Gastroesophageal sphincter (tissue), 4 donors: ENCODE data around the gene RASGRP1. TPM values are rescaled to one million over a fixed set of nuclear protein-coding genes. Genes with fewer than 3 reads are reported as not detected.

Experiments used
- ATAC-seq: fragments of 150-250 bp; one replicate; pipeline ENCODE4 v1.9.1; 2016; ENCODE audit warnings: mild to moderate bottlenecking, moderate library complexity
- H3K27ac ChIP-seq, 4 donors: fragments of 200-600 bp; sonication (generic) in 3 of 4; 1 replicate in 3 of 4; 2 replicates in 1 of 4; pipeline ENCODE4 v1.5.1; 2016 to 2019
- H3K27me3 ChIP-seq: fragments of 200-600 bp; sonication (generic); one replicate; pipeline ENCODE4 v1.5.1; 2019
- H3K36me3 ChIP-seq, 2 donors: fragments of 200-600 bp; sonication (generic); one replicate each; pipeline ENCODE4 v1.5.1; 2019; ENCODE audit warnings: control low read depth in 1 of 2
- H3K4me1 ChIP-seq, 3 donors: fragments of 200-600 bp; sonication (generic); 1 replicate in 2 of 3; 2 replicates in 1 of 3; pipeline ENCODE4 v1.5.1; 2016 to 2019; ENCODE audit warnings: control low read depth in 2 of 3
- H3K4me3 ChIP-seq, 2 donors: fragments of 200-600 bp; sonication (generic); one replicate each; pipeline ENCODE4 v1.5.1; 2019; ENCODE audit warnings: mild to moderate bottlenecking in 1 of 2, moderate library complexity in 1 of 2
- H3K9me3 ChIP-seq, 3 donors: fragments of 200-600 bp; sonication (generic); one replicate each; pipeline ENCODE4 v1.5.1; 2017 to 2019; ENCODE audit warnings: control low read depth in 2 of 3
- EP300 ChIP-seq: sonication (generic); formaldehyde crosslinking; IDR thresholded peaks from one replicate; pipeline ENCODE4 v1.6.1; 2017; ENCODE audit warnings: antibody characterized with exemption, mild to moderate bottlenecking
- POLR2A ChIP-seq, 2 donors: fragments of 450-650 bp; IDR thresholded peaks; one replicate each; pipeline ENCODE4 v1.6.1; 2017; ENCODE audit warnings: antibody characterized with exemption in 2 of 2, mild to moderate bottlenecking in 2 of 2, moderate library complexity in 1 of 2
- POLR2AphosphoS5 ChIP-seq: sonication (generic); formaldehyde crosslinking; IDR thresholded peaks from one replicate; pipeline ENCODE4 v1.6.1; 2017; ENCODE audit warnings: antibody characterized with exemption
- WGBS, 2 donors: methylation state at CpG; one replicate each; pipeline ENCODE4 v1.1.5; 2018; ENCODE audit warnings: low coverage in 1 of 2; 5-methylcytosine and 5-hydroxymethylcytosine counted together
- total RNA-seq, 4 donors: library from RNA; depleted of rRNA; stranded (reverse); fragments of >200 nt; gene quantifications; one replicate each; pipeline ENCODE4 v1.1.0, GENCODE V29; 2016
- TF ChIP-seq, protein P1 (sequence below), 4 experiments: fragments of 200-600 bp in 2 of 4; fragments of 450-650 bp in 2 of 4; sonication (generic) in 1 of 4; IDR thresholded peaks; one replicate each; pipeline ENCODE4 v1.5.1; 2017 to 2019; ENCODE audit warnings: antibody characterized with exemption in 4 of 4, mild to moderate bottlenecking in 2 of 4, moderate library complexity in 2 of 4

RASGRP1 gene
- total RNA-seq, 4 donors from 2014 or later: 0.16 to 0.81 (median 0.55) TPM

GRCh38 chr15:38551720-38552648 is 12.6 kb downstream of the RASGRP1 start:
- Histone ChIP-seq H3K4me3 (no peak overlapping the region), H3K27ac (no peak overlapping the region), H3K36me3 (no peaks in the 10 kb centered on the region), H3K27me3 (peaks cover 10% of the 10 kb centered on the region), H3K9me3 (no peaks in the 10 kb centered on the region), H3K4me1 (no peaks in the 10 kb centered on the region)
- TF ChIP-seq, protein P1, sequence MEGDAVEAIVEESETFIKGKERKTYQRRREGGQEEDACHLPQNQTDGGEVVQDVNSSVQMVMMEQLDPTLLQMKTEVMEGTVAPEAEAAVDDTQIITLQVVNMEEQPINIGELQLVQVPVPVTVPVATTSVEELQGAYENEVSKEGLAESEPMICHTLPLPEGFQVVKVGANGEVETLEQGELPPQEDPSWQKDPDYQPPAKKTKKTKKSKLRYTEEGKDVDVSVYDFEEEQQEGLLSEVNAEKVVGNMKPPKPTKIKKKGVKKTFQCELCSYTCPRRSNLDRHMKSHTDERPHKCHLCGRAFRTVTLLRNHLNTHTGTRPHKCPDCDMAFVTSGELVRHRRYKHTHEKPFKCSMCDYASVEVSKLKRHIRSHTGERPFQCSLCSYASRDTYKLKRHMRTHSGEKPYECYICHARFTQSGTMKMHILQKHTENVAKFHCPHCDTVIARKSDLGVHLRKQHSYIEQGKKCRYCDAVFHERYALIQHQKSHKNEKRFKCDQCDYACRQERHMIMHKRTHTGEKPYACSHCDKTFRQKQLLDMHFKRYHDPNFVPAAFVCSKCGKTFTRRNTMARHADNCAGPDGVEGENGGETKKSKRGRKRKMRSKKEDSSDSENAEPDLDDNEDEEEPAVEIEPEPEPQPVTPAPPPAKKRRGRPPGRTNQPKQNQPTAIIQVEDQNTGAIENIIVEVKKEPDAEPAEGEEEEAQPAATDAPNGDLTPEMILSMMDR (IDR thresholded peaks at IDR 0.05): no peak
- no peak for TF ChIP-seq EP300
- TF ChIP-seq POLR2A (IDR thresholded peaks at IDR 0.05): no peak
- no peak for TF ChIP-seq POLR2AphosphoS5
- WGBS, 2 donors: 41 to 51% methylated on average over 7 of the region's 7 CpGs
- no peak for ATAC-seq

GRCh38 chr15:38549222-38549621 is 15.4 kb downstream of the RASGRP1 start:
- Histone ChIP-seq H3K4me3 (no peak overlapping the region), H3K36me3 (no peaks in the 10 kb centered on the region), H3K4me1 (no peaks in the 10 kb centered on the region), H3K9me3 (no peaks in the 10 kb centered on the region), H3K27ac (no peak overlapping the region), H3K27me3 (peaks cover 13% of the 10 kb centered on the region)
- TF ChIP-seq, protein P1 (IDR thresholded peaks at IDR 0.05): no peak
- TF ChIP-seq POLR2AphosphoS5 (no peak), POLR2A (IDR thresholded peaks at IDR 0.05) (no peak), EP300 (no peak)
- ATAC-seq: no peak

GRCh38 chr15:38547255-38547997 is 17.2 kb downstream of the RASGRP1 start:
- H3K4me1 ChIP-seq: no peaks in the 10 kb centered on the region
- H3K4me3 ChIP-seq: no peak overlapping the region
- H3K27ac ChIP-seq: no peak overlapping the region
- TF ChIP-seq, protein P1 (IDR thresholded peaks at IDR 0.05): no peak
- no peak for TF ChIP-seq POLR2AphosphoS5
- TF ChIP-seq POLR2A (IDR thresholded peaks at IDR 0.05): no peak
- no peak for TF ChIP-seq EP300
- H3K36me3 ChIP-seq: no peaks in the 10 kb centered on the region
- no peak for ATAC-seq
- H3K27me3 ChIP-seq: peaks cover 13% of the 10 kb centered on the region
- no peaks in the 10 kb centered on the region for H3K9me3 ChIP-seq
- 85 to 94% methylated on average over 10 of the region's 10 CpGs for WGBS, 2 donors

DNA sequence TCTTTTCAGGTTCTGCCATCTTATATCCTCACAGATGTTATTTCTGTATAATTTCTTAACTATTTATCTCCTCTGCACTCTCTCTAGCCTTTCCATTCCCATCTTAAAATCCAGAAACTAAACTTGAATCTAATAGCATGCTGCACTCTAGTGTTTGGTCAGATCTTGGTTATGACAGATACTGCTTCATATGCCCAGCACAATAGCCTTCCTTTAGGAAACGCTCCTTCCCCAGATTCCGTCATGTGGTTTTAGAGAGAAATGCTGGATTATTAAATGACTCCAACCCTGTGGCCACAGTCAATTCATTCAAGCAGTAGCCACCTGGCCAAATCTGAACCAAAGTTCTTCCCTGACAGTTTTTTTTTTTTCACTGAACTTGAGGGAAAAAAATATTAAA is 19.4 kb downstream of the RASGRP1 start:
- TF ChIP-seq POLR2A (IDR thresholded peaks at IDR 0.05) (no peak), EP300 (no peak), POLR2AphosphoS5 (no peak)
- TF ChIP-seq, protein P1 (IDR thresholded peaks at IDR 0.05): no peak
- Histone ChIP-seq H3K9me3 (no peaks in the 10 kb centered on the region), H3K4me3 (no peak overlapping the region), H3K36me3 (no peaks in the 10 kb centered on the region), H3K27me3 (peaks cover 7% of the 10 kb centered on the region), H3K4me1 (no peaks in the 10 kb centered on the region), H3K27ac (no peak overlapping the region)
- ATAC-seq: no peak
- WGBS, 2 donors: 70 to 85% methylated on average over 2 of the region's 2 CpGs
